ENCODE data around the gene DOHH. TPM values are rescaled to one million over a fixed set of nuclear protein-coding genes. Genes with fewer than 3 reads are reported as not detected.

The DOHH gene
- total and polyA plus RNA-seq, 4 donors: 1.4 to 12.0 (median 9.2) TPM

DNA sequence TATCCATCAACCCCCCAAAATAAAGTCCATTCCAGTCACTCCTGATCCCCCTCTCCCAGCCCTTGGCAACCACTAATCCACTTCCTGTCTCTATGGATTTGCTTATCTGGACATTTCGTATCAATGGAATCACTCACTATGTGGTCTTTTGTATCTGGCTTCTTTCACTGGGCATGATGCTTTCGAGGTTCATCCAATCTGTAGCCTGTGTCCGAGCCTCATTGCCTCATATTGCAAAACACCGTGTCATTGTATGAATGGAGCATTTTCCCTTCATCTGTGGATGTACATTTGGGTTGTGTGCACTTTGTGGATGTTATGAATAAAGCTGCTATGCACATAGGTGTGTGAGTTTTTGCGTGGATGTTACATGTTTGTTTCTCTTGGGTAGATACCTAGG lies 4.3 kb upstream of the DOHH start (continued):
- TF ChIP-seq REST (IDR thresholded peaks at IDR 0.05): no peak
- no peak for TF ChIP-seq MAX (IDR thresholded peaks at IDR 0.05)
- TF ChIP-seq NR2F2 (IDR thresholded peaks at IDR 0.05): no peak
- no peak for TF ChIP-seq RAD21 (IDR thresholded peaks at IDR 0.05)
- no peak for TF ChIP-seq FOXA2 (IDR thresholded peaks at IDR 0.05)
- TF ChIP-seq EGR1 (IDR thresholded peaks at IDR 0.05; ENCODE audit: low read depth in 2 of 2): no peak
- no peak for TF ChIP-seq HNF4A (conservative IDR thresholded peaks at IDR 0.05)
- no peak for TF ChIP-seq SP1 (IDR thresholded peaks at IDR 0.05)
- no peak for TF ChIP-seq FOXA1 (IDR thresholded peaks at IDR 0.05)
- no peak for TF ChIP-seq RXRA (IDR thresholded peaks at IDR 0.05)
- TF ChIP-seq, protein P1, sequence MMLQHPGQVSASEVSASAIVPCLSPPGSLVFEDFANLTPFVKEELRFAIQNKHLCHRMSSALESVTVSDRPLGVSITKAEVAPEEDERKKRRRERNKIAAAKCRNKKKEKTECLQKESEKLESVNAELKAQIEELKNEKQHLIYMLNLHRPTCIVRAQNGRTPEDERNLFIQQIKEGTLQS (IDR thresholded peaks at IDR 0.05): no peak
- no peak for TF ChIP-seq HNF4G (IDR thresholded peaks at IDR 0.05)

- Histone ChIP-seq H3K27ac (ENCODE audit: low read depth in 1 of 2, low read length in 2 of 2) (no peak overlapping the region), H3K9me3 (ENCODE audit: control insufficient read depth in 4 of 4, low read length in 3 of 4) (no peaks in the 10 kb centered on the region), H3K27me3 (ENCODE audit: control insufficient read depth in 4 of 4, insufficient read depth in 4 of 4, low read length in 3 of 4) (no peaks in the 10 kb centered on the region), H3K4me3 (ENCODE audit: low read depth in 1 of 3, low read length in 3 of 3) (no peak overlapping the region), H3K9ac (ENCODE audit: low read depth in 1 of 2, low read length in 2 of 2) (no peak overlapping the region), H3K4me1 (ENCODE audit: control insufficient read depth in 4 of 4, insufficient read depth in 4 of 4, low read length in 3 of 4) (peaks cover 6 to 36% (median 26%) of the 10 kb centered on the region in 4 donors), H3K36me3 (ENCODE audit: control insufficient read depth in 4 of 4, insufficient read depth in 3 of 4, low read depth in 1 of 4, low read length in 3 of 4) (no peaks in the 10 kb centered on the region)
- TF ChIP-seq NR2F2 (IDR thresholded peaks at IDR 0.05) (no peak), FOXA2 (IDR thresholded peaks at IDR 0.05) (no peak)
- TF ChIP-seq, protein P1 (IDR thresholded peaks at IDR 0.05): no peak
- 72% methylated on average over 13 of the region's 13 CpGs for WGBS
- peak; percentile 68 for DNase-seq (ENCODE audit: low spot score)
Observed at GRCh38 chr19:3503036-3503572, 2.6 kb upstream of the DOHH start.

DNA sequence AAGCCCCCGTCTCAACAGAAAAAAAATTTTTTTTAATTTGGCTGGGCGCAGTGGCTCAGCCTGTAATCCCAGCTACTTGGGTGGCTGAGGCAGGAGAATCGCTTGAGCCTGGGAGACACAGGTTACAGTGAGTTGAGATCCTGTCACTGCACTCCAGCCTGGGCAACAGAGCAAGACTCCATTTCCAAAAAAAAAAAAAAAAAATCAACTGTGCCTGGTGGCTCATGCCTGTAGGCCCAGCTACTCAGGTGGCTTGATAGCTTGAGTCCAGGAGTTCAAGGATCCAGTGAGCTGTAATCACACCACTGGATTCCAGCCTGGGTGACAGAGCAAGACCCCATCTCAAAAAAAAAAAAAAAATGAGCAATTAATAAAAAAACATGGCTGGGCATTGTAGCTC lies 1.3 kb upstream of the DOHH start:
- Histone ChIP-seq H3K9ac (ENCODE audit: low read depth in 1 of 2, low read length in 2 of 2) (no peak overlapping the region), H3K4me3 (ENCODE audit: low read depth in 1 of 3, low read length in 3 of 3) (no peak overlapping the region), H3K27me3 (ENCODE audit: control insufficient read depth in 4 of 4, insufficient read depth in 4 of 4, low read length in 3 of 4) (no peaks in the 10 kb centered on the region), H3K27ac (ENCODE audit: low read depth in 1 of 2, low read length in 2 of 2) (no peak overlapping the region), H3K9me3 (ENCODE audit: control insufficient read depth in 4 of 4, low read length in 3 of 4) (no peaks in the 10 kb centered on the region), H3K36me3 (ENCODE audit: control insufficient read depth in 4 of 4, insufficient read depth in 3 of 4, low read depth in 1 of 4, low read length in 3 of 4) (peaks cover 0 to 1% (median 0%) of the 10 kb centered on the region in 4 donors), H3K4me1 (ENCODE audit: control insufficient read depth in 4 of 4, insufficient read depth in 4 of 4, low read length in 3 of 4) (peaks cover 5 to 26% (median 18%) of the 10 kb centered on the region in 4 donors)
- TF ChIP-seq SP1 (IDR thresholded peaks at IDR 0.05): no peak
- TF ChIP-seq FOXA2 (IDR thresholded peaks at IDR 0.05): no peak
- no peak for TF ChIP-seq JUND (IDR thresholded peaks at IDR 0.05)
- no peak for TF ChIP-seq HNF4A (conservative IDR thresholded peaks at IDR 0.05)
- no peak for TF ChIP-seq RXRA (IDR thresholded peaks at IDR 0.05)
- TF ChIP-seq NR2F2 (IDR thresholded peaks at IDR 0.05): no peak
- no peak for TF ChIP-seq YY1 (IDR thresholded peaks at IDR 0.05)
- WGBS: 94% methylated on average over 3 of the region's 3 CpGs
- DNase-seq (ENCODE audit: low spot score): no peak

All from liver (tissue), 9 donors.